Measurements from ENCODE around the gene OR10P1. TPM values are rescaled to one million over a fixed set of nuclear protein-coding genes. Genes with fewer than 3 reads are reported as not detected.
A peak's percentile ranks its signal among the peaks of the same experiment; 100 is the strongest.

Gene OR10P1
- total and polyA plus RNA-seq, 2 experiments from 2014 or later: not detected

GRCh38 chr12:55681142-55682077 is 44.7 kb downstream of the OR10P1 start:
- peaks cover 5% of the 10 kb centered on the region for H3K27me3 ChIP-seq
- H3K27ac ChIP-seq: peak overlapping the region; percentile 48
- H3K9me3 ChIP-seq (ENCODE audit: low read depth): no peaks in the 10 kb centered on the region
- peaks cover 4% of the 10 kb centered on the region for H3K4me1 ChIP-seq (ENCODE audit: low read depth)
- peak; percentile 62 to 81 for DNase-seq (ENCODE audit: low read depth in 1 of 2, low spot score in 1 of 2)
- TF ChIP-seq, protein P1, sequence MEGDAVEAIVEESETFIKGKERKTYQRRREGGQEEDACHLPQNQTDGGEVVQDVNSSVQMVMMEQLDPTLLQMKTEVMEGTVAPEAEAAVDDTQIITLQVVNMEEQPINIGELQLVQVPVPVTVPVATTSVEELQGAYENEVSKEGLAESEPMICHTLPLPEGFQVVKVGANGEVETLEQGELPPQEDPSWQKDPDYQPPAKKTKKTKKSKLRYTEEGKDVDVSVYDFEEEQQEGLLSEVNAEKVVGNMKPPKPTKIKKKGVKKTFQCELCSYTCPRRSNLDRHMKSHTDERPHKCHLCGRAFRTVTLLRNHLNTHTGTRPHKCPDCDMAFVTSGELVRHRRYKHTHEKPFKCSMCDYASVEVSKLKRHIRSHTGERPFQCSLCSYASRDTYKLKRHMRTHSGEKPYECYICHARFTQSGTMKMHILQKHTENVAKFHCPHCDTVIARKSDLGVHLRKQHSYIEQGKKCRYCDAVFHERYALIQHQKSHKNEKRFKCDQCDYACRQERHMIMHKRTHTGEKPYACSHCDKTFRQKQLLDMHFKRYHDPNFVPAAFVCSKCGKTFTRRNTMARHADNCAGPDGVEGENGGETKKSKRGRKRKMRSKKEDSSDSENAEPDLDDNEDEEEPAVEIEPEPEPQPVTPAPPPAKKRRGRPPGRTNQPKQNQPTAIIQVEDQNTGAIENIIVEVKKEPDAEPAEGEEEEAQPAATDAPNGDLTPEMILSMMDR (IDR thresholded peaks at IDR 0.05; ENCODE audit: low read depth, low read length): peak; percentile 25
- H3K36me3 ChIP-seq: peaks cover 2% of the 10 kb centered on the region
- H3K4me3 ChIP-seq: peak overlapping the region; percentile 11

DNA sequence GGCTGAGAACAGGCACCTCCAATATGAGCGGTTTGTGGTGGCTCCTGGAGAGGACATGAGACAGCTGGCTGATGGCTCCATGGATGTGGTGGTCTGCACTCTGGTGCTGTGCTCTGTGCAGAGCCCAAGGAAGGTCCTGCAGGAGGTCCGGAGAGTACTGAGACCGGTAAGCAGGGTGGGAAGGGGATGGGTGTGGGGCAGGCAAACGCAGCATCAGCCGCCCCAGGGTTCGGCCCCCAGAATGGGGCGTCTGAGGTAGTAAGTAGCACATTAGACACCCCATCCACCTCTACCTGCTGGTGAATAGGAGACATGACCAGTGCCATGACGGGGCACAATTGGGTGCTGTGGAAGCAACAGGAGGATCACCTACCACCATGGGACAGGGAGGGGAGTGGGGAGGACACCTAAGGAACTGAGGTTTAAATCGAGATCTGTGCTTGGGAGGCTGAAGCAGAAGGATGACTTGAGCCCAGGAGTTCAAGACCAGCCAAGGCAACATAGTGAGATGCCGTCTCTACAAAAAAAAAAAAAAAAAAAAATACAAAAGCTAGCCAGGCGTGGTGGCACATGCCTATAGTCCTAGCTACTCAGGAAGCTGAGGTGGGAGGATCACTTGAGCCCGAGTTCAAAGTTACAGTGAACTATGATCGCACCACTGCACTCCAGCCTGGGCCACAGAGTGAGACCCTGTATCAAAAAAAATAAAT is 45.5 kb downstream of the OR10P1 start:
- Histone ChIP-seq H3K4me1 (ENCODE audit: low read depth) (peaks cover 4% of the 10 kb centered on the region), H3K27ac (no peak overlapping the region), H3K9me3 (ENCODE audit: low read depth) (no peaks in the 10 kb centered on the region), H3K4me3 (peak overlapping the region; percentile 11), H3K36me3 (peaks cover 2% of the 10 kb centered on the region), H3K27me3 (no peaks in the 10 kb centered on the region)
- TF ChIP-seq, protein P1 (IDR thresholded peaks at IDR 0.05; ENCODE audit: low read depth, low read length): no peak
- no peak for DNase-seq (ENCODE audit: low read depth in 1 of 2, low spot score in 1 of 2)

DNA sequence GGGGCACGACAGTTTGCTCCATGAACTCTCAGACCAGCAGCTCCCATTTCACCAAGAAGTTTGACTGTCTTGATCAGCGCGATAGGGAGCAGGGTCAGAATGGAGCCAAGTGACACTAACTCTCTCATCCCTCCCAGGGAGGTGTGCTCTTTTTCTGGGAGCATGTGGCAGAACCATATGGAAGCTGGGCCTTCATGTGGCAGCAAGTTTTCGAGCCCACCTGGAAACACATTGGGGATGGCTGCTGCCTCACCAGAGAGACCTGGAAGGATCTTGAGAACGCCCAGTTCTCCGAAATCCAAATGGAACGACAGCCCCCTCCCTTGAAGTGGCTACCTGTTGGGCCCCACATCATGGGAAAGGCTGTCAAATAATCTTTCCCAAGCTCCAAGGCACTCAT is 47.0 kb downstream of the OR10P1 start:
- DNase-seq (ENCODE audit: low read depth in 1 of 2, low spot score in 1 of 2): no peak
- Histone ChIP-seq H3K9me3 (ENCODE audit: low read depth) (no peaks in the 10 kb centered on the region), H3K27ac (no peak overlapping the region), H3K4me1 (ENCODE audit: low read depth) (peaks cover 4% of the 10 kb centered on the region), H3K36me3 (peaks cover 2% of the 10 kb centered on the region), H3K4me3 (no peak overlapping the region), H3K27me3 (no peaks in the 10 kb centered on the region)
- TF ChIP-seq, protein P1 (IDR thresholded peaks at IDR 0.05; ENCODE audit: low read depth, low read length): no peak

DNA sequence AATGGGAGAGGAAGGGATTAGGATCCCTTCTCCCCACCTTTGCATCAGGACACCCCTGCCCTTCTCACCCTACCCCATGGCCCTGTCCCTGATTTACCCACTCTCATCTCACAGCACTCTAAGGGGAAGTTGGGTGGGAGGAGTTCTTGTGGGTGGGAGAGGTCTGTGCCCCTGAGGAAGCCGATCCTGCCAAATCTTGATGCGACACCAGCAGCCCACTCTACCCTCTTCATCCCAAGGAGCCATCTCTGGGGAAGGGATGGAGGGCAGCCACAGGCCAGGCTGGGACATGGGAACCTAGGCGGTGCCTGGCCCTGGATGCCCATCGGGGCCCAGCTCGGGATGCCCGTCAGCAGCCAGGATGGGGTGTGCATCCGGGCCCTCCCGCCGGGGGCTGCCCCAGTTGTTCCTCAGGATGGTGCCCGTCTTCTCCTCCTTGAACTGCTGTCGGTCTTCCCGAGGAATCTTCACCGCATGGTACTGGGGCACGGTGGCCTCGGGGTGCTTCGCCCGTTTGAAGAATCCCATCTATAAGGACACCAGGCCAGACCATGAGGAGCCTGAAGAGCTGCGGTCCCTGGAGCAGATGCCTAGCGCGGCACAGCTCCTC is 48.2 kb downstream of the OR10P1 start:
- H3K27ac ChIP-seq: no peak overlapping the region
- TF ChIP-seq, protein P1 (IDR thresholded peaks at IDR 0.05; ENCODE audit: low read depth, low read length): no peak
- no peaks in the 10 kb centered on the region for H3K9me3 ChIP-seq (ENCODE audit: low read depth)
- peaks cover 4% of the 10 kb centered on the region for H3K4me1 ChIP-seq (ENCODE audit: low read depth)
- no peak for DNase-seq (ENCODE audit: low read depth in 1 of 2, low spot score in 1 of 2)
- peaks cover 2% of the 10 kb centered on the region for H3K36me3 ChIP-seq
- no peaks in the 10 kb centered on the region for H3K27me3 ChIP-seq
- no peak overlapping the region for H3K4me3 ChIP-seq

DNA sequence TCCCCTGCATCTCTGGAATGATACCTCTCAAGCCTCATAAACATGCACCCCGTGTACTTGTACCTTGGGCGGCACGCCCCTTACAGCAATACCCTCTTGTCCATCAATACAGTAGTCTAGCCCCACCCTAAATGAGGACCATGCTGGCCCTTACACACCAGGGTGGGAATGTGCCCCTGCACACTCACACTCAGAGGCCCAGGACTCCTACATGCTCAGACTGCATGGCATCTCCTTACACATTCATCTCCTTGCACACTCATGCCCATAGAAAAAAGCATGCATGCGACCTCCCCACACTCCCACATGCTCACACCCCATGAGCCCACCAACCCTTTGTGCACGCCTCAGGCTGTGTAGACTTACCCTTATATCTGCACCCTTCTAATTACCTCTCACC is 49.0 kb downstream of the OR10P1 start:
- DNase-seq (ENCODE audit: low read depth in 1 of 2, low spot score in 1 of 2): no peak
- H3K4me3 ChIP-seq: no peak overlapping the region
- H3K36me3 ChIP-seq: peaks cover 2% of the 10 kb centered on the region
- H3K27ac ChIP-seq: no peak overlapping the region
- TF ChIP-seq, protein P1 (IDR thresholded peaks at IDR 0.05; ENCODE audit: low read depth, low read length): no peak
- peaks cover 4% of the 10 kb centered on the region for H3K4me1 ChIP-seq (ENCODE audit: low read depth)
- H3K9me3 ChIP-seq (ENCODE audit: low read depth): no peaks in the 10 kb centered on the region
- H3K27me3 ChIP-seq: no peaks in the 10 kb centered on the region
